Suprapubic skin (tissue), 3 donors: Measurements from ENCODE around the gene LSM14A.

Experiments used
- EP300 ChIP-seq: sonication (generic); formaldehyde crosslinking; IDR thresholded peaks from one replicate; pipeline ENCODE4 v1.6.1; 2017; ENCODE audit warnings: antibody characterized with exemption
- POLR2A ChIP-seq, 2 donors: fragments of 450-650 bp; IDR thresholded peaks; one replicate each; pipeline ENCODE4 v1.6.1; 2017; ENCODE audit warnings: antibody characterized with exemption in 2 of 2, mild to moderate bottlenecking in 2 of 2, moderate library complexity in 2 of 2
- TF ChIP-seq, protein P1 (sequence below), 2 donors: fragments of 200-600 bp in 1 of 2; fragments of 450-650 bp in 1 of 2; sonication (generic) in 1 of 2; IDR thresholded peaks; one replicate each; pipeline ENCODE4 v1.5.1; 2016 to 2019; ENCODE audit warnings: antibody characterized with exemption in 2 of 2, mild to moderate bottlenecking in 1 of 2, moderate library complexity in 1 of 2

DNA sequence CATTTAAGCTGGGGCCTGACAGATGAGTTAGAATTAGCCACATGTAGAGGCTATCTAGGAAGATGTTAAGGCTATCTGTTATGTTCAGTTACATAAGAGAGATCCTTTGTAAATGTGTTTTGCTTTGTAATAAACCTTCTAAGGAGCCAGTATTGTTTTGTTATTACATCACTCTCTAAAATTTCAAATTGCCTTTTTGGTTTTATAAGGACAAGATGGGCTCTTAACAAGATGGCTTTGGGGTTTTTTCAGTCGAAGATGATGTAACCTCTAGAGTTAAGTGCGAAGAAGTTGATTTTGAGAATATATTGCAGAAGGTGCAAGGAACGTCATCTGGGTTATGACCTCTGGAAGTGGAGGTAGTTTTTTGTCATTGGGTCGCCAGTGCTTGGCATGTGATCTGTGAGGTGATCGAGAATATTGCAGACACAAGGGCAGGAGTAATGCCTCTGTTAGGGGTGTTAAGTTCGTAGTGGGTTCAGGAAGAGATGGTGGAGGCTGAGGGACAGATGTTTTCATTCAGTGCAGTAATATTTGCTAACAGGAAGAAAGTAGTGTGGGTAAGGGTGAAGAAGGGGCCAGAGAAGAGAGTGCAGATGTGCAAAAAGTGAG, 12.7 kb downstream of the LSM14A start:
- TF ChIP-seq, protein P1, sequence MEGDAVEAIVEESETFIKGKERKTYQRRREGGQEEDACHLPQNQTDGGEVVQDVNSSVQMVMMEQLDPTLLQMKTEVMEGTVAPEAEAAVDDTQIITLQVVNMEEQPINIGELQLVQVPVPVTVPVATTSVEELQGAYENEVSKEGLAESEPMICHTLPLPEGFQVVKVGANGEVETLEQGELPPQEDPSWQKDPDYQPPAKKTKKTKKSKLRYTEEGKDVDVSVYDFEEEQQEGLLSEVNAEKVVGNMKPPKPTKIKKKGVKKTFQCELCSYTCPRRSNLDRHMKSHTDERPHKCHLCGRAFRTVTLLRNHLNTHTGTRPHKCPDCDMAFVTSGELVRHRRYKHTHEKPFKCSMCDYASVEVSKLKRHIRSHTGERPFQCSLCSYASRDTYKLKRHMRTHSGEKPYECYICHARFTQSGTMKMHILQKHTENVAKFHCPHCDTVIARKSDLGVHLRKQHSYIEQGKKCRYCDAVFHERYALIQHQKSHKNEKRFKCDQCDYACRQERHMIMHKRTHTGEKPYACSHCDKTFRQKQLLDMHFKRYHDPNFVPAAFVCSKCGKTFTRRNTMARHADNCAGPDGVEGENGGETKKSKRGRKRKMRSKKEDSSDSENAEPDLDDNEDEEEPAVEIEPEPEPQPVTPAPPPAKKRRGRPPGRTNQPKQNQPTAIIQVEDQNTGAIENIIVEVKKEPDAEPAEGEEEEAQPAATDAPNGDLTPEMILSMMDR (IDR thresholded peaks at IDR 0.05) = no peak
- no peak for TF ChIP-seq POLR2A (IDR thresholded peaks at IDR 0.05)
- no peak for TF ChIP-seq EP300
